ENCODE measurements around the gene C1D.

C1D gene

GRCh38 chr2:68023904-68024303 is 38.9 kb downstream of the C1D start:
- no peak for DNase-seq (ENCODE audit: extremely low read depth, low read depth)
- no peak for TF ChIP-seq CTCF (IDR thresholded peaks at IDR 0.05; ENCODE audit: low read depth, low read length, missing control alignments)
- H3K4me3 ChIP-seq (replicated peaks; ENCODE audit: low read depth, low read length) = no peak overlapping the region

GRCh38 chr2:68018727-68019126 is 44.1 kb downstream of the C1D start:
- TF ChIP-seq CTCF (IDR thresholded peaks at IDR 0.05; ENCODE audit: low read depth, low read length, missing control alignments) = no peak
- no peak for DNase-seq (ENCODE audit: extremely low read depth, low read depth)
- no peak overlapping the region for H3K4me3 ChIP-seq (replicated peaks; ENCODE audit: low read depth, low read length)

- DNase-seq (ENCODE audit: extremely low read depth, low read depth) = no peak
- no peak for TF ChIP-seq CTCF (IDR thresholded peaks at IDR 0.05; ENCODE audit: low read depth, low read length, missing control alignments)
- no peak overlapping the region for H3K4me3 ChIP-seq (replicated peaks; ENCODE audit: low read depth, low read length)
Measured at GRCh38 chr2:68009526-68009925, 53.3 kb downstream of the C1D start.

GRCh38 chr2:68000170-68000825 is 62.5 kb downstream of the C1D start:
- no peak overlapping the region for H3K4me3 ChIP-seq (replicated peaks; ENCODE audit: low read depth, low read length)
- DNase-seq (ENCODE audit: extremely low read depth, low read depth) = no peak
- no peak for TF ChIP-seq CTCF (IDR thresholded peaks at IDR 0.05; ENCODE audit: low read depth, low read length, missing control alignments)

GRCh38 chr2:67999332-67999731 is 63.5 kb downstream of the C1D start:
- H3K4me3 ChIP-seq (replicated peaks; ENCODE audit: low read depth, low read length) = no peak overlapping the region
- TF ChIP-seq CTCF (IDR thresholded peaks at IDR 0.05; ENCODE audit: low read depth, low read length, missing control alignments) = no peak
- DNase-seq (ENCODE audit: extremely low read depth, low read depth) = no peak

- no peak for TF ChIP-seq CTCF (IDR thresholded peaks at IDR 0.05; ENCODE audit: low read depth, low read length, missing control alignments)
- no peak overlapping the region for H3K4me3 ChIP-seq (replicated peaks; ENCODE audit: low read depth, low read length)
- no peak for DNase-seq (ENCODE audit: extremely low read depth, low read depth)
Measured at GRCh38 chr2:67997903-67998302, 64.9 kb downstream of the C1D start.

GRCh38 chr2:67997528-67997900 is 65.3 kb downstream of the C1D start:
- no peak overlapping the region for H3K4me3 ChIP-seq (replicated peaks; ENCODE audit: low read depth, low read length)
- no peak for TF ChIP-seq CTCF (IDR thresholded peaks at IDR 0.05; ENCODE audit: low read depth, low read length, missing control alignments)
- peak; percentile 10 for DNase-seq (ENCODE audit: extremely low read depth, low read depth)

All from HFF-Myc (cell line).